Activated naive CD8-positive, alpha-beta T cell treated with anti-CD3 and anti-CD28 coated beads, Interleukin-2, amount 50 U/mL, for 16 hours (primary cell): ENCODE data around the gene BAG2.

ENCODE experiments used
- DNase-seq: peaks from one replicate; pipeline ENCODE4 v3.0.0-alpha.2; 2020; ENCODE audit warnings: low read depth, low spot score

BAG2 gene

DNA sequence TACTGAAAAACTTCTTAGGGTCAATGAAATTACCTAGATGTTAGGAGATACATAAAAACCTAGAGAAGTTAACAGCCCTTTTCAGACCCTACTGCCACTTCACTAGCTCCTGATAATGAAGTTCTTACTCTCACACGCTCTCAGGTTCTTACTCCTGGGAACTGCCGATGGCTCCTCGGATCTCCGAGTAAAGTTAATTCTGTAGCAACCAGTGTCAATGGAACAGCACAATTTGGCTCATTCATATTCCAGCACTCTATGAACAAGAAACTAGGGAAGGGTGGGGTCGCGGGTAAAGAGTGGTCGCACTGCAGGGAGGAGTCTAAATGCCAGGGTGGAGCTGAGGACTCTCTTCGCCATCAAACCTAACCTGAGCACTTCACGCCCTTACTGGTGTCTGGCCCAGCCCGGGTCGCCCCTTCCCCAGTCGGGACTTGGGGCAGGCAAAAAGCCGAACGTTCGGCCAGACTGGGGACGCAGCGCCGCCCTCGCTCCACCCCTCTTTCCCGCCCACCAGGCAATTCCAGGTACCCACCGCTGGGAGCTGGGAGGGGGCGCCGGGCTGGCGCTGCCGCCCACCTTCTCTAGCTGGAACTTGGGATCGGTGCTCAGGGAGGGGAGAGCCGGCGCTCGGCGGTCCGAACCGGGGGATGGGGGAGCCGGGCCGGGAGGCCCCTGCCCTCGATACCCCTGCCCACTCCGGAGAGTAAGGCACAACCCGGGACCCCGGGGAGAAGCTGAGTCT, 49.2 kb downstream of the BAG2 start:
- no peak for DNase-seq

GRCh38 chr6:57221936-57222742, 50.0 kb downstream of the BAG2 start, which contains the start of gene RAB23:
TSS of gene RAB23 (minus strand) at chr6:57222307. CDS start at chr6:57210380, 11,927 bp downstream.
- DNase-seq = peak; percentile 61

DNA sequence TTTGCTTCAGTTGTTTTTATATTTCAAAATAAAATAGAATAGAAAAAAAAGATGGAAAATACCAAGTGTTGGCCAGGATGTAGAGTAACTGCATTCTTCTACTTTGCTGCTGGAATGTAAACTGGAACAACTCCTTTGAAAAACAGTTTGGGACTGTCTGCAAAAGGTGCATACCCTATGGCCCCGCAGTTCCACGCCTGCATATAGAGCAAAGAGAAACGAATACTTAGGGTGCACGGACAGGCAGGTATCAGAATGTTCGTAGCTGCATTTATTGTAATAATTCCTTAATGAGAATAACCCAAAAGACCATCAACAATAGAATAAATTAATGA, 50.6 kb downstream of the BAG2 start:
- no peak for DNase-seq

- no peak for DNase-seq
These were observed 52.8 kb downstream of the BAG2 start for GRCh38 chr6:57224769-57225515.

GRCh38 chr6:57226221-57226620, 54.1 kb downstream of the BAG2 start:
- no peak for DNase-seq
